Lower leg skin (tissue), 4 donors: ENCODE data around the gene HSPB3. TPM values are rescaled to one million over a fixed set of nuclear protein-coding genes. Genes with fewer than 3 reads are reported as not detected.

Source experiments
- DNase-seq, 2 donors: peaks; one replicate each; pipeline ENCODE4 v3.0.0-alpha.2; 2019; ENCODE audit warnings: low spot score in 2 of 2
- H3K4me3 ChIP-seq: fragments of 200-600 bp; sonication (generic); 2 replicates; pipeline ENCODE4 v1.5.1; 2017; ENCODE audit warnings: mild to moderate bottlenecking, low read depth; ENCODE audit not compliant: poor library complexity, severe bottlenecking
- POLR2A ChIP-seq, 2 donors: fragments of 450-650 bp; IDR thresholded peaks; one replicate each; pipeline ENCODE4 v1.6.1; 2016 to 2017; ENCODE audit warnings: antibody characterized with exemption in 2 of 2, mild to moderate bottlenecking in 1 of 2, moderate library complexity in 1 of 2
- WGBS, 2 donors: methylation state at CpG; one replicate each; pipeline ENCODE4 v1.1.5; 2018; 5-methylcytosine and 5-hydroxymethylcytosine counted together
- intact Hi-C: fragments of 100-400 bp; cut with DNase I; formaldehyde crosslinking; loops from one replicate; pipeline ENCODE4 v1.15.0; 2023; ENCODE audit warnings: low total_unique reads
- total RNA-seq, 4 donors: library from RNA; depleted of rRNA; stranded (reverse); fragments of >200 nt; gene quantifications; one replicate each; pipeline ENCODE4 v1.1.0, GENCODE V29; 2016
- TF ChIP-seq, protein P1 (sequence below), 3 donors: fragments of 450-650 bp; IDR thresholded peaks; one replicate each; pipeline ENCODE4 v1.5.1; 2016; ENCODE audit warnings: antibody characterized with exemption in 3 of 3, mild to moderate bottlenecking in 3 of 3, moderate library complexity in 2 of 3

HSPB3 gene, protein sequence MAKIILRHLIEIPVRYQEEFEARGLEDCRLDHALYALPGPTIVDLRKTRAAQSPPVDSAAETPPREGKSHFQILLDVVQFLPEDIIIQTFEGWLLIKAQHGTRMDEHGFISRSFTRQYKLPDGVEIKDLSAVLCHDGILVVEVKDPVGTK
- total RNA-seq, result 1 to 10 TPM in 1 of 4 donors, under 1 TPM in 2, not detected in 1; 0.49 to 1.3 (median 0.91) TPM

DNA sequence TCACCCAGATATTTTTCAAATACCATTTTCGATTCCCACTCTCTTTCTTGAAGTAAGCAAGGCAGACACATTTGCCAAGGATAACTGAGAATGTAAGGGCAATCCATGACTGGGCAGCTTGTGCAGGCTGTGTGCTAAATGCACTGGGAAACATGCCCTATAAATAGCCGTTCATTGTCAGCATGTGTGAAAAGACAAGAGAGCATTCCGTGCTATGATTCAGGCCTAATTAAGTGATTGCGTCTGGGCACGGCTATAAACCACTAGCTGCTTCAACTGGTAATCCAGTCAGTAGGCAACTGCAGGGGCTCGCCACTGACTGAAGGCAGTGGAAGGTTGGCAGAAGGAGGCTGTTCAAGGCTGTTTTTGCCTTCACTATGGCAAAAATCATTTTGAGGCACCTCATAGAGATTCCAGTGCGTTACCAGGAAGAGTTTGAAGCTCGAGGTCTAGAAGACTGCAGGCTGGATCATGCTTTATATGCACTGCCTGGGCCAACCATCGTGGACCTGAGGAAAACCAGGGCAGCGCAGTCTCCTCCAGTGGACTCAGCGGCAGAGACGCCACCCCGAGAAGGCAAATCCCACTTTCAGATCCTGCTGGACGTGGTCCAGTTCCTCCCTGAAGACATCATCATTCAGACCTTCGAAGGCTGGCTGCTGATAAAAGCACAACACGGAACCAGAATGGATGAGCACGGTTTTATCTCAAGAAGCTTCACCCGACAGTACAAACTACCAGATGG is at the start of gene HSPB3:
Gene HSPB3 (plus strand): TSS at position 287 of the 745 bp plus-strand sequence. CDS start 91 bp downstream, at position 378.
- DNase-seq, result no peak
- no peak within 1 kb of the TSS for H3K4me3 ChIP-seq
- WGBS, 2 donors, result 42 to 51% methylated on average over 18 of the region's 18 CpGs
- TF ChIP-seq POLR2A (IDR thresholded peaks at IDR 0.05), result no peak
- TF ChIP-seq, protein P1, sequence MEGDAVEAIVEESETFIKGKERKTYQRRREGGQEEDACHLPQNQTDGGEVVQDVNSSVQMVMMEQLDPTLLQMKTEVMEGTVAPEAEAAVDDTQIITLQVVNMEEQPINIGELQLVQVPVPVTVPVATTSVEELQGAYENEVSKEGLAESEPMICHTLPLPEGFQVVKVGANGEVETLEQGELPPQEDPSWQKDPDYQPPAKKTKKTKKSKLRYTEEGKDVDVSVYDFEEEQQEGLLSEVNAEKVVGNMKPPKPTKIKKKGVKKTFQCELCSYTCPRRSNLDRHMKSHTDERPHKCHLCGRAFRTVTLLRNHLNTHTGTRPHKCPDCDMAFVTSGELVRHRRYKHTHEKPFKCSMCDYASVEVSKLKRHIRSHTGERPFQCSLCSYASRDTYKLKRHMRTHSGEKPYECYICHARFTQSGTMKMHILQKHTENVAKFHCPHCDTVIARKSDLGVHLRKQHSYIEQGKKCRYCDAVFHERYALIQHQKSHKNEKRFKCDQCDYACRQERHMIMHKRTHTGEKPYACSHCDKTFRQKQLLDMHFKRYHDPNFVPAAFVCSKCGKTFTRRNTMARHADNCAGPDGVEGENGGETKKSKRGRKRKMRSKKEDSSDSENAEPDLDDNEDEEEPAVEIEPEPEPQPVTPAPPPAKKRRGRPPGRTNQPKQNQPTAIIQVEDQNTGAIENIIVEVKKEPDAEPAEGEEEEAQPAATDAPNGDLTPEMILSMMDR (IDR thresholded peaks at IDR 0.05), result no peak
- intact Hi-C loops, result no loop called here

DNA sequence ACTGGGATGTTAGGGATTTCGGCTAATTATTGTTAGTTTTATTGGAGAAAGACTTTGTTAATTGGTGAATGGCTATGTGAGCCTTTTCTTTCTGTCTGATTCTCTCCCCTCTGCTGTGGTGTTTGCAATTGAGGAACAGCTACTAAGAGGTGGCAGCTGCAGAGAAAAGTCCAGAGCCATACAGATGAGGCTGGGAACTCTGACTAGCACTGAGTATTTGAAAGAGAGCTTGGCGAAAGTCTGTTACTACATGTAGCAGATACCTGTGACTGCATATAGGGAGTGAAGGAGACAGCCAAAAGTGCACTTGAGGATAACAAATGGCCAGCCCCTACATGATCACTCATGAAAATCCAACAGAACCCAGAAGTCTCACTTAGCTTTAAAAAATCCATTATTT is 44.3 kb upstream of the HSPB3 start:
- TF ChIP-seq POLR2A (IDR thresholded peaks at IDR 0.05), result no peak
- TF ChIP-seq, protein P1 (IDR thresholded peaks at IDR 0.05), result no peak

DNA sequence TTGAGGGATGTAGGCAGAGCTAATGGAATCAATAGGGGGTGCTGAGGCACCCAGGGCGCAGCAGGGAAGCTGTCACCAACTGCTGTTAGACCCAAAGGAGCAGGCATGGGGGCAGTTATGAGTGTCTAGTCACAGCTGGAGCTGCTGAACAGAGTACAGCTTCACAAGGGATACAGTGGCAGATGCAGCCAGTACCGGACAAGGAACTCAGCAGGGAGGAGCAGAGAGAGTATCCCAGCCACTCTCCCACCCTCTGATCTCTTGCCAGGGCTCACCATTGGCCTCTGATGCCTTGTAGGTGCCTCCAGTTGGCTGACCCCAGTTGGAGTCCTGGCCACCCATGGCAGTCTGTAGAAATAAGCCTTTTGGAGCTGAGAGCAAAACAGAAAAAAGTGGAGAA is 42.6 kb upstream of the HSPB3 start:
- TF ChIP-seq, protein P1 (IDR thresholded peaks at IDR 0.05), result no peak
- no peak for TF ChIP-seq POLR2A (IDR thresholded peaks at IDR 0.05)
- 88 to 92% methylated on average over 2 of the region's 2 CpGs for WGBS, 2 donors
- intact Hi-C loops, result no loop called here
- no peak for DNase-seq
- no peak overlapping the region for H3K4me3 ChIP-seq

More for the DNA sequence above, 44.3 kb upstream of the HSPB3 start:
- WGBS, 2 donors, result 98 to 99% methylated on average over 2 of the region's 2 CpGs
- intact Hi-C loops, result no loop called here
- no peak for DNase-seq
- no peak overlapping the region for H3K4me3 ChIP-seq

DNA sequence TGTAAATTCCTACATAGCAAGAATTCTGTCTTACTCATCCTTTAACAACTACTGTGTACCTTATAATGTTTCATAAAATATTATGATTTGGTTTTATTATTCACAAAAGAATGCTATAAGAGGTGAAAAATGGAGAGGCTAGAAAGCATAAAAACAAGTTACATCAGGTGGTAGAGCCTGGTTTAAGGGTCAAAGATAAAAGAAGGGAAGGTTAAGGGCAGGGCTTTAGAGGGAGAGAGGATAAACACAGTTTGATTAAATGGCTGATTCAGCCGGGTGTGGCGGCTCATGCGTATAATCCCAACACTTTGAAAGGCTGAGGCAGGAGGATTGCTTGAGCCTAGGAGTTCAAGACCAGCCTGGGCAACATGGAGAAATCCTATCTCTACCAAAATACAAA is 40.4 kb upstream of the HSPB3 start:
- DNase-seq, result no peak
- WGBS, 2 donors, result 70 to 81% methylated on average over 3 of the region's 3 CpGs
- TF ChIP-seq POLR2A (IDR thresholded peaks at IDR 0.05), result no peak
- TF ChIP-seq, protein P1 (IDR thresholded peaks at IDR 0.05), result no peak
- H3K4me3 ChIP-seq, result no peak overlapping the region
- intact Hi-C loops, result no loop called here

DNA sequence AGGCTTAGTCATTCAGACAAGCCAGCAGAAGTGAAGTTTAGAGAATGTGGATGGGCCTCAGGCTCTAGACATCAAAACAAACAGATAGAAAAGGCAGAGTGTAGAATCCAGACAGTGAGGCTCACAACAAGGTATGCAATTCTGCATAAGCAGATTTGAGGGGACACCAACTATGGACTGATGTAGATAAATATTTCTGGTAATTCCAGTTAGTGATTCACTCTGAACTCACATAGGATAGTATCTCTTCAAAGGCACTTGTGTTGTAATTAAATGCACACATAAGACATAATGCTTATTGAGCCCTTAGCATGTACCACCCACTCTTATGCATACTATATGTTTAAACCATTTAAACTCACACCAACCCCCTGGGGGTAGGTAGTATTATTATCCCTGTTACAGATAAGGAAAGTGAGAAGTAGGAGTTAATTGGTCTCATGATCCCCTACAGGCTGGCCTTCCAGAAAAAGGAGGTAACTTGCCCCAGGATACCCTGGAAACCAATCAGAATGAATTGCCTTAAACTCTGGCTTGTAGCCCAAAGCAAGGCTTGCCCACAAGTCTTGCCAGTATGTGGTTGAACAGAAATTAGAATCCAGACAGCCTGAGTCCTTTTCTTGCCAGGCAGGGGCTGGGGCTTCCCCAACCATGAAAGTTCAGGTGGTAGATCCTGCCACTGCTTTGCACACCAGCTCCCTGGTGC is 39.5 kb upstream of the HSPB3 start:
- no peak for TF ChIP-seq POLR2A (IDR thresholded peaks at IDR 0.05)
- TF ChIP-seq, protein P1 (IDR thresholded peaks at IDR 0.05), result no peak
- intact Hi-C loops, result no loop called here
- DNase-seq, result no peak
- H3K4me3 ChIP-seq, result no peak overlapping the region
